ENCODE measurements around the gene TREML4. TPM values are rescaled to one million over a fixed set of nuclear protein-coding genes. Genes with fewer than 3 reads are reported as not detected.

The TREML4 gene
- total and polyA plus RNA-seq, 2 donors (not counting 1 experiment from before 2014, with no cell fraction given) = 1.7 TPM; not detected in 1

DNA sequence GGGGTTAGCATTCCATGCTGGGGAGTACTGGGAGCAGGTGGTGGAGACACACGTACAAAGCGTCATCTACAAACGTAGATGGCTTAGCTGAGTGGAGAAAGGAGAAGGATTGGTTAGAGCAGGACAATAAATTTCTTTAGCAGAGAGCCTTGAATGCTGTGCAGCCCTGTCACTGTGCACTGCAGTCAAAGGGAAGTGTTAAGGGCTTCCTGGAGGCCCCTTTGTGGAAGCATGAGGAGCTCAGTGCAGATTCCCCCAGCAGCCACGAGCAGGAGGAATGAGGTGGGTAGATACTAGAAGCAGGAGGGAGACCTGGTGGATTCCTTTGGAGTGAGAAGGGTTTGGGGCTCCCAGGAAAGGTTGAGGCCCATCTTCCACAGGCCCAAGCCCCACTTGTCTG is 6.1 kb upstream of the TREML4 start:
- H3K27me3 ChIP-seq (replicated peaks in 1 of 4; ENCODE audit: control extremely low read depth in 1 of 4, control insufficient read depth in 3 of 4, insufficient read depth in 4 of 4, low read length in 3 of 4) = no peaks in the 10 kb centered on the region
- H3K4me1 ChIP-seq (ENCODE audit: control insufficient read depth in 2 of 2, insufficient read depth in 2 of 2, low read length in 2 of 2) = no peaks in the 10 kb centered on the region
- POLR2A ChIA-PET = no interaction called here
- no peak overlapping the region for H3K27ac ChIP-seq (ENCODE audit: low read length in 2 of 2)
- peaks cover 7% of the 10 kb centered on the region for H3K27me3 Mint-ChIP-seq
- no peak overlapping the region for H3K4me3 ChIP-seq (ENCODE audit: control extremely low read depth in 1 of 5, extremely low read depth in 1 of 5, insufficient read depth in 1 of 5, low read depth in 2 of 5, low read length in 4 of 5)
- no peak overlapping the region for H3K9ac ChIP-seq (ENCODE audit: low read length)
- CTCF ChIA-PET = no interaction called here
- 35% methylated on average over 4 of the region's 4 CpGs for WGBS (ENCODE audit: insufficient coverage)
- H3K36me3 ChIP-seq (replicated peaks in 1 of 2; ENCODE audit: control extremely low read depth in 1 of 2, control insufficient read depth in 1 of 2, extremely low read depth in 1 of 2, insufficient read depth in 2 of 2, low read length in 1 of 2) = no peaks in the 10 kb centered on the region
- no peak overlapping the region for H3K27ac Mint-ChIP-seq
- intact Hi-C loops (cut with micrococcal nuclease) = no loop called here
- TF ChIP-seq, protein P1, sequence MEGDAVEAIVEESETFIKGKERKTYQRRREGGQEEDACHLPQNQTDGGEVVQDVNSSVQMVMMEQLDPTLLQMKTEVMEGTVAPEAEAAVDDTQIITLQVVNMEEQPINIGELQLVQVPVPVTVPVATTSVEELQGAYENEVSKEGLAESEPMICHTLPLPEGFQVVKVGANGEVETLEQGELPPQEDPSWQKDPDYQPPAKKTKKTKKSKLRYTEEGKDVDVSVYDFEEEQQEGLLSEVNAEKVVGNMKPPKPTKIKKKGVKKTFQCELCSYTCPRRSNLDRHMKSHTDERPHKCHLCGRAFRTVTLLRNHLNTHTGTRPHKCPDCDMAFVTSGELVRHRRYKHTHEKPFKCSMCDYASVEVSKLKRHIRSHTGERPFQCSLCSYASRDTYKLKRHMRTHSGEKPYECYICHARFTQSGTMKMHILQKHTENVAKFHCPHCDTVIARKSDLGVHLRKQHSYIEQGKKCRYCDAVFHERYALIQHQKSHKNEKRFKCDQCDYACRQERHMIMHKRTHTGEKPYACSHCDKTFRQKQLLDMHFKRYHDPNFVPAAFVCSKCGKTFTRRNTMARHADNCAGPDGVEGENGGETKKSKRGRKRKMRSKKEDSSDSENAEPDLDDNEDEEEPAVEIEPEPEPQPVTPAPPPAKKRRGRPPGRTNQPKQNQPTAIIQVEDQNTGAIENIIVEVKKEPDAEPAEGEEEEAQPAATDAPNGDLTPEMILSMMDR (IDR thresholded peaks at IDR 0.05) = no peak
- TF ChIP-seq EZH2 (IDR thresholded peaks at IDR 0.05; ENCODE audit: borderline replicate concordance, insufficient read depth, low read depth, low read length, poor library complexity, severe bottlenecking) = no peak
- DNase-seq (no peak), ATAC-seq (ENCODE audit: low read depth) (no peak)
- peaks cover 4% of the 10 kb centered on the region for H3K4me1 Mint-ChIP-seq
- no peaks in the 10 kb centered on the region for H4K20me1 ChIP-seq (ENCODE audit: control insufficient read depth, insufficient read depth, low read length, poor library complexity, severe bottlenecking)
- H3K9me3 Mint-ChIP-seq (ENCODE audit: insufficient read depth) = peaks cover 3% of the 10 kb centered on the region
- no peaks in the 10 kb centered on the region for H3K79me2 ChIP-seq (ENCODE audit: control insufficient read depth, insufficient read depth, low read length)
- H3K4me3 Mint-ChIP-seq = no peak overlapping the region
- H3K4me2 ChIP-seq (replicated peaks; ENCODE audit: low read depth, low read length, poor library complexity, severe bottlenecking) = no peak overlapping the region
- H3K9me3 ChIP-seq (ENCODE audit: control extremely low read depth in 1 of 3, control insufficient read depth in 2 of 3, insufficient read depth in 1 of 3, low read length in 2 of 3) = no peaks in the 10 kb centered on the region
- H2AFZ ChIP-seq (ENCODE audit: insufficient read depth, low read depth, low read length, poor library complexity, severe bottlenecking) = no peak overlapping the region

DNA sequence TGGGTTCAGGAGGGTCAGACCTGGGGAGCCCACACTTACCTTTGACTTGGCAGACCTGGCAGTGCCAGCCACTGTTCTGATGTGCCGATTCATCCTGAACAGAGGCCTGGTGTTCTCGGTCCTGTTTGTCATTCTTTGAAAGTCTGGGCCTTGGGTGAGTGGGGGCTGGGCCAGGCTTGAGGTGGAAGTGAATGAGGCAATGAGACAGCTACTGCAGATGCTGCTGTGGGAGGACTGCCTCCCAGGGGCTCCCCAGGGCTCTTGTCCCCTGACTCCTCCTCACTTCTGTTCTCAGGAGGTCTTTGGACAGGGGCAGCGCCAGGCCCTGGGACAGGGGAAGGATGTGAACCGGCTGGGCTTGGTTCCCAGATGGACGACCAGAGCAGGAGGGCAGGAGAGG is 5.6 kb upstream of the TREML4 start:
- intact Hi-C loops (cut with micrococcal nuclease) = no loop called here
- Mint-ChIP-seq H3K4me3 (no peak overlapping the region), H3K27ac (no peak overlapping the region), H3K27me3 (peaks cover 11% of the 10 kb centered on the region), H3K9me3 (ENCODE audit: insufficient read depth) (peaks cover 3% of the 10 kb centered on the region), H3K4me1 (peaks cover 4% of the 10 kb centered on the region)
- peaks cover 0 to under 1% of the 10 kb centered on the region in 2 donors for H3K4me1 ChIP-seq (ENCODE audit: control insufficient read depth in 2 of 2, insufficient read depth in 2 of 2, low read length in 2 of 2)
- ChIA-PET CTCF (no interaction called here), POLR2A (no interaction called here)
- no peaks in the 10 kb centered on the region for H3K79me2 ChIP-seq (ENCODE audit: control insufficient read depth, insufficient read depth, low read length)
- H3K27ac ChIP-seq (ENCODE audit: low read length in 2 of 2) = no peak overlapping the region
- no peak overlapping the region for H3K9ac ChIP-seq (ENCODE audit: low read length)
- no peaks in the 10 kb centered on the region for H4K20me1 ChIP-seq (ENCODE audit: control insufficient read depth, insufficient read depth, low read length, poor library complexity, severe bottlenecking)
- no peaks in the 10 kb centered on the region for H3K36me3 ChIP-seq (replicated peaks in 1 of 2; ENCODE audit: control extremely low read depth in 1 of 2, control insufficient read depth in 1 of 2, extremely low read depth in 1 of 2, insufficient read depth in 2 of 2, low read length in 1 of 2)
- TF ChIP-seq EZH2 (IDR thresholded peaks at IDR 0.05; ENCODE audit: borderline replicate concordance, insufficient read depth, low read depth, low read length, poor library complexity, severe bottlenecking) = no peak
- TF ChIP-seq, protein P1 (IDR thresholded peaks at IDR 0.05) = no peak
- no peaks in the 10 kb centered on the region for H3K9me3 ChIP-seq (ENCODE audit: control extremely low read depth in 1 of 3, control insufficient read depth in 2 of 3, insufficient read depth in 1 of 3, low read length in 2 of 3)
- DNase-seq (no peak), ATAC-seq (ENCODE audit: low read depth) (no peak)
- 64% methylated on average over 4 of the region's 5 CpGs for WGBS (ENCODE audit: insufficient coverage)
- no peak overlapping the region for H3K4me2 ChIP-seq (replicated peaks; ENCODE audit: low read depth, low read length, poor library complexity, severe bottlenecking)
- no peaks in the 10 kb centered on the region for H3K27me3 ChIP-seq (replicated peaks in 1 of 4; ENCODE audit: control extremely low read depth in 1 of 4, control insufficient read depth in 3 of 4, insufficient read depth in 4 of 4, low read length in 3 of 4)
- no peak overlapping the region for H2AFZ ChIP-seq (ENCODE audit: insufficient read depth, low read depth, low read length, poor library complexity, severe bottlenecking)
- no peak overlapping the region for H3K4me3 ChIP-seq (ENCODE audit: control extremely low read depth in 1 of 5, extremely low read depth in 1 of 5, insufficient read depth in 1 of 5, low read depth in 2 of 5, low read length in 4 of 5)
